GM18951 (cell line): ENCODE data around the gene SORBS1.

Source experiments
- POLR2A ChIP-seq: IDR thresholded peaks from 4 replicates; pipeline ENCODE4 v1.6.1; 2011; ENCODE audit warnings: mild to moderate bottlenecking; ENCODE audit not compliant: insufficient read length, insufficient read depth; ENCODE audit errors: extremely low read depth
- in situ Hi-C: fragments of 300-500 bp; cut with MboI; formaldehyde crosslinking; loops from one replicate; pipeline ENCODE4 v1.12.0; 2022; ENCODE audit warnings: low sequenced_read_pairs, mixed read lengths, inconsistent platforms; ENCODE audit not compliant: unreplicated experiment

The SORBS1 gene

DNA sequence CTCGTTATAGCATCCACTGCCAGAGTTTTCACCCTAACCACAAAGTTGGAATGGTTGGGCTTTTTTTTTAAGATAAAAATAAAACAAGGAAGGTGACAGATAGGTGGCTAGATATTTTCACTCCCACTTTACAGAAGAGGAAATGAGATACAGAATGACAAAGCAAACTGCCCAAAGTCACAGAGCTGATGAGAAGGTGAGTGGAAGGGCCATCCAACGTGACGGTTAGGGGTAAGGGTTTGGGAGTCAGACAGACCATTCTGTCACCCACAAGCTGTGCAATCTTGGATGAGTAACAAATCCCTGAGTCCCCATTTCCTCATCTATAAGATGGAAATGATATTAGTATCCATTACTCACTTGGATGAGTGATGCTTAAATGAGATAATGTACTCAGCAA lies 163.4 kb downstream of the SORBS1 start:
- in situ Hi-C loops: no loop called here
- no peak for TF ChIP-seq POLR2A

DNA sequence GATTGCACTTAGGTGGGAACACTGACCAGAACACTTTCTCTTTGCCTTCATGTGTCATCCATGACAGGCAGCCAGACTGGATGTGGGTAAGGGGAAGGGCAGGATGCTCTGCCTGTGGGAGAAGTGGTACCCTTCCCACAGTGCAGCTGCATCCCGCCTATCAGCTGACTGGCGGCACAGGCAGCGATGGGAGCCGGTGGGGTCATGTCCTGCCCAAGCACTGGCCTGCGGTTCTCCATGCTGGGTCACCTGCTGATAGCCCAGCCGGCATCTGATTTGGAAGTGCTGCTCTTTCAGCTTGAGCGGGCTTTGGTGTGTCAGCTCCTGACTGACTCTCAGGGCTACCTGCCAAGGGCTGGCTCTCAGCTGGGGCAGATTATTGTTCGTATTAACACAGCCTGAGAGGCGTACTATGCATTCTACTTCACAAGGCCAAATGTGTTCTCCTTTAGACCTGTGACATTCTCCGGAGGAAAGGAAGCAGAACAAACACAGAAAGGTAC lies 165.2 kb downstream of the SORBS1 start:
- in situ Hi-C loops: no loop called here
- no peak for TF ChIP-seq POLR2A

DNA sequence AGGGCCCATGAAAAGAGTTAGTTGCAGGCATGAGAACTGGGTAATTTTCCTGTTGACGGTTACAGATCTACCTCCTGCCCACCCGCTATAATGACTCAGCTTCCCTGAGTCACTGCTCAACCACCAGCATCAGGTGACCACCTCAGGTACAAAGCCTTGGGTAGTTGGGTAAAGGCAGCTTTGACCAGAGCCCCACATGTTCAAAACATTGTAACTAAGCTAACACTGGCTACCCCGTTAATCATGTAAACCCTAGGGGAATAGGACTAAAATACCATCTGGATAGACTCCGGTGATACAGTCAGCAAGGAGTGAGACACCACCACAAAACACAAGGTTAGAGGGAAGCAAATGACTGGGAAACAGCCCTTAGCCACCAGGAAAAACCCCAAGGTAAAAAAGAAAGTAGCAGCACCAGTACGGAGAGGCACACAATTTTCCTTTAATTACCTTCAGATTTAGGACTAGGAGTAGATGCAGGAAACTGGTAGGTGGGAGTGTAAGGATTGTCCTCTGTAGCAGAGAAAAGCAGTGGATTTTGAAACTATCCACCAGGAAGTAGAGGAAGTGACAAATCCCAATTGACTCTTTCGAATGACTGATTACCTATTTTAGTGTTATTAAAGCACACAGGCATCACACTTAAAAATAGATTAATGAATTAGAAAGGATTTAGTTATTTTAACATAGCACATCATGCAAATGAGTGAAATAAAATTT lies 166.8 kb downstream of the SORBS1 start:
- no peak for TF ChIP-seq POLR2A
- in situ Hi-C loops: no loop called here

DNA sequence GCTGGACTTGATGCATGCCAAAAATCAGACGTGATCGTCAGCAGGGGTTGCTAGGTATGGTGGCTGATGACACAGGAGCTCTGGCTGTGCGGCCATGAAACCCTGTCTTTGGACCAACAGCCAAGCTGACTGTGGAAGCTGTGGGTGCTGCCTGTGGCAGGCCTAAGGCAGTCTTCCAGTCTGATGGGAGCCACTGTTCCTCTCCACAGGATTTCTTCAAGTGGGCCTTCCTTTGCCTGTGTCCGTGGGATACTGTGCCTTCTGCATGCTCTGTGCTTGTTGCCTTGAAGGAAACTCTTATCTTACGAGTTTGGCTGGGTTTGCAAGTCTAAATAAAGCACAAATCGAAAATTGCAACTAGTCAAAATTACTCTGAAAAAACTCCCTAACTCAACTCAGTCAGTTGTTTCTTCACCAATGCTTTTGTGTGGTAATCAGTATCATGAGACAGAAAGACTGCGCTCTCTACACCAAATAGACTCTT lies 168.4 kb downstream of the SORBS1 start:
- in situ Hi-C loops: no loop called here
- no peak for TF ChIP-seq POLR2A

DNA sequence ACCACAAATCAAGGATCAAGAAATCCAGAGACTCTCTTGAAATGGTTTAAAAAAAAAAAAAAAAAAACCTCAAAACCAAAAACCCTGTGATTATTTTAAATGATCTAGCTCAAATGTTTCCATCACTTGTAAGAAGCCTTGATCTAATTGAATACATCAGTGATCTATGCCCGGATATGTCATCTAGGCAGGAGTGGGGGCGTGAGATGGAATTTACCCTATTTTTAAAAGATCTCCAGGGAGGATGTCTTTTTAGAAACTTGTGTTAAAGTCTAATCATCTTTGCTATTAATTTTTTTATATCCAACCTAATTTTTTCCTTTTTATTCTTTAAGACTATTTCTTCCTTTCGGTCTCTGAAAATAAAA lies 169.0 kb downstream of the SORBS1 start:
- no peak for TF ChIP-seq POLR2A
- in situ Hi-C loops: no loop called here

DNA sequence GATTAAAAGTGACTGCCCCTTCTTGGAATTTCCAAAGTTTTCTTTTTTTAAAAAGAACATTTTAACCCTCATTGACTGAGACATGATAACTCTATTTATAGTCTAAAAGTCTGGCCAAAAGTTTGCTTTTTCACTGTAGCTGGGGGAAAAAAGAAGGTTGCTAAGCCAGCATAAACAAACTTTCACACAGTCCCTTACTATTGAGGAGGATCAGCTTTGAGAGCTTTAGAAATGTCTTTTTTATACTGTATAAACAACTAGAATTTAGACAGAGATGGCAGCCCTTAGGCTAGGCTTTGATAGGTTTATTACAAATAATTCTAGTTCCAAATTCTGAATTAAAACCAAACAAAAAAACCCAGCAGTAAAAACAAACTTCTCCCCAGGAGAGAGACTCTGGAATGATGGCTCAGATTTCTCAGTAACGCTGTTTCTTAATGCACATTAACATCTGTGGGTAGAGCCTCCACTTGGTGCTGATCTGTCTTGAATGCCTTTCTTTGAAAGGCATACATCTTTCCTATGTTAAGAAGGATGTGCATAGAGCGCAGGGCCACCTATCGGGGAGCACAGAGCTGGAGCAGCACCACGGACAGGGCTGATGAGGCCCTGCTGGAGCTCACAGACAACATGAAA lies 169.5 kb downstream of the SORBS1 start:
- no peak for TF ChIP-seq POLR2A

DNA sequence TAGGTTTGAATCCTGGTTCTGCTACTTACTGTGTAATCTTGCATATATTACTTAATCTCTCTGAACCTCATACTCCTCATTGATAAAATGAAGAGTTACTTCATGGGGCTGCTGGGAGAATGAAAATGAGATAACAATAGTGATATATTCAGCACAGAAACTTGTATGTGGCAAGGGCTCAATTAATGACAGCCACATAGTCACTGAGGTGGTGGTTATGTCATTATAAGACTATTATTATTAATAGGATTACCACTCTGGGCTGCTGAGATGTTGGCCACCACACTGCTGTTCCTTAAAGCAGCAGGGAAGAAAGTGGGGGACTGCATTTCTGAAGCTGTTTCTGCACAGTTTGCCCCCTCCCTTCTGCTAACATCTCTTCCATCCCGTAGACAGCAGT lies 170.0 kb downstream of the SORBS1 start:
- in situ Hi-C loops: no loop called here
- no peak for TF ChIP-seq POLR2A

More for the DNA sequence above, 169.5 kb downstream of the SORBS1 start:
- in situ Hi-C loops: no loop called here

DNA sequence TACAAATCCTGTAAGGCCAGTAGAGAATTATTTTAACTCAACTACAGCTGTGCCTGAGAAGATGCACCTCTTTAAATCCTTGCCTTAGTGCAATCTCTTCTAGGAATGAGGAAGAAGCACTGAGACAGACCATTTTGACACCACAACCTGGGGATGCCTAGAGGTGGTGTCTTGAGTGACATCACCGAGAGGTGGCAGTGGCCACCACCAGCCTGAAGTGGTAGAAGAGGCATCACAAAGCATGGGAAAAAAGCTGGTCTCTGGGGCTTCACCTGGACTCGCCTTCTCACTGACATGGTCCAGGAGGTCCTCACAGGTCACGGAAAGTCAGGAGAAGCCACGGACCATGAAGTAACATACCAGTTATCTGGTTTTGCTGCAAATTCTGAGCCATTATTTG lies 171.2 kb downstream of the SORBS1 start:
- no peak for TF ChIP-seq POLR2A
- in situ Hi-C loops: no loop called here

DNA sequence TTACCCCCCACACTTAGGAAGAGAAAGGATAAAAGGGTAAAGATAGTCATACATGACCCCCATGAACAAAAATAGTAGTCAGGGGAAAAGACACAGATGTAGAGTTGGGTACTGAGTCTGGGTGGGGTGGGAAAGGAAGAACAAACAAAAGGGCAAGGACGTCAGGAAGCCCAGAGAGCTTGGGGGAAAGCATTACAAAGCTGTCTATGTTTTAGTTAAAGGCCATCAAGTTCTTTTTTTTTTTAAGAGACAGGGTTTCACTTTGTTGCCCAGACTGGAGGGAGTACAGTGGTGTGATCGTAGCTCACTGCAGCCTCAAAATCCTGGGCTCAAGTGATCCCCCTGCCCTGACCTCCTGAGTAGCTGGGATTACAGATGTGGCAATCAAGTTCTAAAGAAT lies 172.0 kb downstream of the SORBS1 start:
- in situ Hi-C loops: no loop called here
- no peak for TF ChIP-seq POLR2A

DNA sequence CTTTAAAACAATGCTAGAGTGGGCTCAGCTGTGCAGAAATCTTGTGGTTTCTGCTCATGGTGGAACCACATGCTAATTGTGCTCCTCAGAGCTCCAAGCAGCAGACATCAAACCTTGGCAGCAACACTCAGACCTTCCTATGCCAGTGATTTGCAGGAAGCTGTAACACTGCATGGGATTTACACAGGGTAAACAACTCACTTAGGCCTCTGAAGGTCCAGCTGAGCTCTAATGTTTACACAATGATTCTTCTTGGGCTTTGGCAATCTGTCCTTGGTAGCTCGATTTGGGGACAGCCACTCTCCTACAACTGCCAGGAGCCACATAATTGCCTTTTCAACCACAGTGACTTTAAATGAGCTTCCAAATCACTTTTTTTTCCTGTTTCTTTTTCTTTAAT lies 172.6 kb downstream of the SORBS1 start:
- in situ Hi-C loops: no loop called here
- TF ChIP-seq POLR2A: no peak

DNA sequence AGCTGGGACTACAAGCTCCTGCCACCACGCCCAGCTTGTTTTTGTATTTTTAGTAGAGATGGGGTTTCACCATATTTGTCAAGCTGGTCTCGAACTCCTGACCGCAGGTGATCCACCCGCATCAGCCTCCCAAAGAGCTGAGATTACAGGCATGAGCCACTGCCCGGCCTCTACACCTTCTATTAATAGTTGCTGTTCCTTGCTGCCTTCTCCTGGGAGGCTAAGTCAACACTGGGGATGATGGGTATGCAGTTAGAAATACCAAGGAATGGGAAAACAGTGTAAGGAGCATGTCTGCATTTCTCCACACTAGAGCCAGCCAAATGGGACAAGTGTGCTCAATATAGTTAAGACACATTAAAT lies 173.1 kb downstream of the SORBS1 start:
- TF ChIP-seq POLR2A: no peak
- in situ Hi-C loops: no loop called here

DNA sequence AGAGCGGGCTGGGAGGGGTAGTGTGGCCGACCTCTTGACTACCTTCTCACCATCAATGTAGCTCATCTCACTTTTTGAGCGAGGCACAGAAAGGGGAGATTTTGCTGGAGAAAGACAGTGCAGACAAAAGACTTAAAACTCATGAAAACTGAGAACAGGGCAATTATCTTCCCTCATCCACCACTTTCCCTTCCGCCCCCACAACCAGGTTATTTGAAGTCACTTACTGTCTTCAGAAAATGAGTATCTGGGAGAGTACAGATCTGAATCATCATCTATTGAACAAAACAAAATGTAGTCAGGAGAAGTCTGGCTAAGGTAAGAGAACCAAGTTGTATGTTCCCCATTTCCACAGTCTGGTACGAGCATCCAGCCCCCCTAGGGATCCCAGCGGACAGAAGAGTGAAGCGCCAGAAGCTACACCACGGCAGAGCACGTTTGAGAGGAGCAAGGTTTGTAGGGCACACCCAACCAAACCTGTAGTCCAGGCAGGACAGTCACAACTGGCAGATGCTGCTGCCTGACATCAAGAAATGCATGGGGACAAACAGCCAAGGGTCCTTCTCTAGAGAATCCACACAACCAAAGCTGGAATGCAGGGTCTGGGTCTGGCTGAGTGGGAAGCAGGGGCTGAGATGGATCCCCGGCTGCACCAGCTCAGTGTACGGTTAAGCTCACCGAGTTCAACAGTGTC lies 177.0 kb downstream of the SORBS1 start:
- no peak for TF ChIP-seq POLR2A
- in situ Hi-C loops: no loop called here

DNA sequence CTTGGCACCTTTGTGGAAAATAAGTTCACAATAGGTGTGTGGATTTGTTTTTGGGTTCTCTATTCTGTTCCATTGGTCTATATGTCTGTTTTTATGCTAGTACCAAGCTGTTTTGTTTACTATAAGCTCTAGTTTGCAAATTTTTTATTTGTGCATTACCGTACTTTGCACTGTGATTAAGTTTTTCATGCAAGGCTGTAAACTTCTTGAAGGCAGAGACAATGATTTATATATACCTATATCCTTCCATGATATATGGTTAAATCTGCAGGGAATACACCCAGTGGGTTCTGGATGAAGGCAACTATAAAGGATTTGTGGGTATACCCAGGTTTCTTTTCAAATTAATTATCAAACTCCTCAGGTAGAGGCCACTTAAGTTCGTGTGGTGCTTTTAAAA lies 178.6 kb downstream of the SORBS1 start:
- TF ChIP-seq POLR2A: no peak
- in situ Hi-C loops: no loop called here

DNA sequence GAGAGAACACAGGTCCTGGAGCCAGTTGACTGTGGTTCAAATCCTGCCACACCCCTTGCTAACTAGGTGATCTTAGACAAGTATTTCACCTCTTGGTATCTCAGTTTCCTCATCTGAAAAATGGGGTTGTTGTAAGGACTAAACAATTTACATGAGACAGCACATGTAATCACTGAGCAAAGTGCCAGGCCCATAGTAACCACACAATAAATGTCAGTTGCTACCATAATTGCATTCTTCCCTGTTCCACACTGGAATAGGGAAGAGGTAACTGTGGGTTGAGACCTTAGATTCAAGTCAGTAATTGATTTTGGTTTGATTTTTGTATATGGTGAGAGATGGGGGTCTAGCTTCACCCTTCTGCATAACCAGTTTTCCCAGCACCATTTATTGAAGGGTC lies 179.0 kb downstream of the SORBS1 start:
- in situ Hi-C loops: no loop called here
- no peak for TF ChIP-seq POLR2A
